GM20000 (cell line): Measurements from ENCODE around the gene USP7.

Experiments used
- DNase-seq: peaks from one replicate; pipeline ENCODE4 v3.0.0; 2012; ENCODE audit warnings: low spot score
- CTCF ChIP-seq: IDR thresholded peaks from 2 replicates; pipeline ENCODE4 v1.5.1; 2012; ENCODE audit warnings: mild to moderate bottlenecking, control low read depth; ENCODE audit errors: extremely low read depth, missing control alignments

USP7 gene

GRCh38 chr16:9003763-9004162, 40.1 kb upstream of the USP7 start:
- TF ChIP-seq CTCF = no peak
- no peak for DNase-seq

- DNase-seq = no peak
Observed at GRCh38 chr16:9003322-9003721, 39.6 kb upstream of the USP7 start.

GRCh38 chr16:9002042-9002441, 38.3 kb upstream of the USP7 start:
- no peak for TF ChIP-seq CTCF
- no peak for DNase-seq

More at GRCh38 chr16:9003322-9003721, 39.6 kb upstream of the USP7 start:
- TF ChIP-seq CTCF = no peak

DNA sequence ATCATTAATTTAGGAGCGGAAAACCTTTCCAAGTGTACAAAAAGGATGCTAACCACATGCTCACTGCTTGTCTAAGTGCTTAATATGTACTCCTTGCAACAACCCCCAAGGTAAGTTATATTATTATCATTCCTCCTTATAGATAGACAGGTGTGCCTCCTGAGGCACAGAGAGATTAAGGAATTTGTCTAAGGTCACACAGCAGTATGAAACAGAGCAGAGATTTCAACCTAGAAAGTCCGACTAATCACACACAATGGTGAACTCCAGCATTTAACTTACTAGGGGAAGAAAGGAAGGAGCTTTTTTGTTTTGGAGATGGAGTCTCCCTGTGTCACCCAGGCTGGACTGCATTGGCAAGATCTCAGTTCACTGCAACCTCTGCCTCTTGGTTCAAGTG, 37.0 kb upstream of the USP7 start:
- no peak for TF ChIP-seq CTCF
- no peak for DNase-seq

GRCh38 chr16:8999800-9000199, 36.1 kb upstream of the USP7 start:
- TF ChIP-seq CTCF = no peak
- DNase-seq = no peak

- TF ChIP-seq CTCF = no peak
- no peak for DNase-seq
Observed at GRCh38 chr16:8998108-8998507, 34.4 kb upstream of the USP7 start.

DNA sequence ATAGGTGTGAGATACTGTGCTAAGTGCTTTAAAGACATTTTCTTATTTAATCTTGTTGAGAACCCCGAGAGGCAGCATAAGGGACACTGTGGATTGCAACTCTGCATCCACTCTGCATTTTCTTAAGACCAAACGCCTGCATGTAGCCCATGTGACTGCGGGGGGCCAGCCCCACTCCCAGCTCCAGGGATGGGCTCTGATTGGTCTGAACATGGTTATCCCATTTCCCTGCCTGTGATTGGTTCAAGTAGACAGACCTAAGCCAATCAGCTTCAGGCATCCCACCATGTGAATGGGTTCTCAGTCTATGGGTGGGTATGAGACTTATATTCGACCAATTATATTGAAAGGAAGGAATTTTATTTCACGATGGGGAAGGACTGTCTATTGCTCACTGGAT, 33.2 kb upstream of the USP7 start:
- TF ChIP-seq CTCF = no peak
- no peak for DNase-seq
